Stimulated activated CD4-positive, alpha-beta T cell treated with anti-CD3 and anti-CD28 coated beads, Interleukin-2, amount 100 ng/mL, for 24 hours (primary cell): Measurements from ENCODE around the gene STAB1.

Source experiments
- DNase-seq, 2 donors: peaks; one replicate each; pipeline ENCODE4 v3.0.0-alpha.2; 2020

The STAB1 gene, protein sequence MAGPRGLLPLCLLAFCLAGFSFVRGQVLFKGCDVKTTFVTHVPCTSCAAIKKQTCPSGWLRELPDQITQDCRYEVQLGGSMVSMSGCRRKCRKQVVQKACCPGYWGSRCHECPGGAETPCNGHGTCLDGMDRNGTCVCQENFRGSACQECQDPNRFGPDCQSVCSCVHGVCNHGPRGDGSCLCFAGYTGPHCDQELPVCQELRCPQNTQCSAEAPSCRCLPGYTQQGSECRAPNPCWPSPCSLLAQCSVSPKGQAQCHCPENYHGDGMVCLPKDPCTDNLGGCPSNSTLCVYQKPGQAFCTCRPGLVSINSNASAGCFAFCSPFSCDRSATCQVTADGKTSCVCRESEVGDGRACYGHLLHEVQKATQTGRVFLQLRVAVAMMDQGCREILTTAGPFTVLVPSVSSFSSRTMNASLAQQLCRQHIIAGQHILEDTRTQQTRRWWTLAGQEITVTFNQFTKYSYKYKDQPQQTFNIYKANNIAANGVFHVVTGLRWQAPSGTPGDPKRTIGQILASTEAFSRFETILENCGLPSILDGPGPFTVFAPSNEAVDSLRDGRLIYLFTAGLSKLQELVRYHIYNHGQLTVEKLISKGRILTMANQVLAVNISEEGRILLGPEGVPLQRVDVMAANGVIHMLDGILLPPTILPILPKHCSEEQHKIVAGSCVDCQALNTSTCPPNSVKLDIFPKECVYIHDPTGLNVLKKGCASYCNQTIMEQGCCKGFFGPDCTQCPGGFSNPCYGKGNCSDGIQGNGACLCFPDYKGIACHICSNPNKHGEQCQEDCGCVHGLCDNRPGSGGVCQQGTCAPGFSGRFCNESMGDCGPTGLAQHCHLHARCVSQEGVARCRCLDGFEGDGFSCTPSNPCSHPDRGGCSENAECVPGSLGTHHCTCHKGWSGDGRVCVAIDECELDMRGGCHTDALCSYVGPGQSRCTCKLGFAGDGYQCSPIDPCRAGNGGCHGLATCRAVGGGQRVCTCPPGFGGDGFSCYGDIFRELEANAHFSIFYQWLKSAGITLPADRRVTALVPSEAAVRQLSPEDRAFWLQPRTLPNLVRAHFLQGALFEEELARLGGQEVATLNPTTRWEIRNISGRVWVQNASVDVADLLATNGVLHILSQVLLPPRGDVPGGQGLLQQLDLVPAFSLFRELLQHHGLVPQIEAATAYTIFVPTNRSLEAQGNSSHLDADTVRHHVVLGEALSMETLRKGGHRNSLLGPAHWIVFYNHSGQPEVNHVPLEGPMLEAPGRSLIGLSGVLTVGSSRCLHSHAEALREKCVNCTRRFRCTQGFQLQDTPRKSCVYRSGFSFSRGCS (N-terminal part only)

DNA sequence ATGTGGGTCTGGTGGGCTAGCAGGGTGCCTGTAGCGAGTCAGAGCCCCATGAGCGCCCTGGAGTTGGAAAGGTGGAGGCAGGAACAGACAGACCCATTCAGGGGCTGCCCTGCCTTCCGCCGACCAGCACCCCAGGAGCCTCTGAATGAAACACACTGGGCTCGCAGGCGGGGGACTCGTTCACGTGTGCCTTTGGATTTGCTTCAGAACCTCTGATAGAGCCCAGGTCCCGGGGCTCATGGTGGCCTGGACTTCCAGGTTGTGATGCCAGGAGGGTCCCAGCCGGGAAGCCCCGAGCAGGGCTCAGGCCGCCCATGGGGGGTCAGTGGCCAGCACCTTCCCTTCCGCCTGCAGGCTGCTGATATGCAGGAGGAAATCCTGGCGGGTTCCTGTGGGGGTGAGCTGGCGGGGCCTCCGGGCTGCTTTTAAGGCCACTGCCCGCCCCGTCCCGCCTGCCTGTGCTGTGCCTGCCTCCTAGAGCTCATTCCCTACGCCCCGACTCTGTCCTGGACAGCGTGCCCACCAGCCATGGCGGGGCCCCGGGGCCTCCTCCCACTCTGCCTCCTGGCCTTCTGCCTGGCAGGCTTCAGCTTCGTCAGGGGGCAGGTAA lies at the start of gene STAB1:
Gene STAB1, plus strand, starts transcription at position 453 of the 610 bp plus-strand sequence. Its CDS starts 76 bp downstream, at position 529.
- DNase-seq = no peak

DNA sequence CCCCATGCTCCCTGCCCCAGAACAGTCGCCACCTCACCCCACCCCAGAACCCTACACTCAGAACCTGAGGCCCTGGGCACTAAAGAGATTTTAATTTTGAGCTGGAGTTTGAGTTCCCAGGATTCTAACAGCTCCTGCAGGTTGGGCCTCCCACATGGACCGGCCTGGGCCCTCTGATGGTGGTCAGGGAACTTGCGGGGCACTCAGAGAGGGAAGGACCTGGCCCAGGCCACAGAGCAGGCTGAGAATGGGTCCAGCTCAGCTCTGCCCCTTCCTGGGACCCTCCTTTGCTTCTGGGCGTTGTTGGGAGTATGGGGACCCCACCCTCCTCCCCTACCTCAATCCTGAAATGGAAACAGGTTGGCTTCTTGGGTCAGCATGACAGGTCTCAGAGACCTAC lies 49.1 kb upstream of the STAB1 start:
- no peak for DNase-seq

DNA sequence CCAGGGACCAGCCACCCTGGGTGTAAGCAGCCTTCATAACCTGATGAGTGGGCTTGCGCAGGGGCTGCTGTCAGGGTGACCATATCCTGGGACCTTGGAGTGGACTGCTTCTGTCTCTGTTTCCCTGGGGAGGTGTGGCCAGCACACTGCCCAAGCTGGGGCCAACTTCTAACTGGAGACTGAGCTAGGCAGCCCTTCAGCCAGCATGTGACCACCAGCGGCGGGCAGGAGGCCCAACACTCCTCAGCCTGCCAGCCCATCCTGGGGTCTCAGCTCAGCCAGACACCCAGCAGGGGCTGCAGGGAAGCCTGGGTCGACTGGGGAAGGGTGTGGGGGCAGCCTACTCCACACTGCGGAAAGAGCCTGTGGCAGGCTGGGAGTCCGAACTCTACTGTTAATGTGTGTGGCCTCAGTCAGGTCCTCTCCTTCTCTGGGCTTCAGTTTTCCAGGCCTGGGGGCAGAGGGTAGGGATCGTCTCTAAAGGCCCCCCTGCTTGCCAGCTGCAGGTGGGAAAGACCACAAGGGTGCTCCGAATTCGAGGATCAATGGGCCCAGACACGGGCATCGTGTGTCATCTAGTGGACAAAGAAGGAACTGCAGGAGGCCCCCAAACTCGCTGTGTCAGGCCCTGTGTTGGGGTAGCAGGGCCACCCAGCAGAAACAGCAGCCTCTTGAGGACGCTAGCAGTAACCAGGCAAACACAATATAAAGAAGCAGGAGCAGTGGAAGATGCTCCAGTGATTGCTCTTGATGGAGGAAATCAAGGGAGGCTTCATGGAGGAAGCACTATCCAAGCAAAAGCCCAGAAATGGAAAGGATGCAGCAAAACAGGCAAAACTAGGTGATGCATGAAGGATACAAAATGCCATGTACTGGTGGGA lies 48.3 kb upstream of the STAB1 start:
- DNase-seq = peak; percentile 76 to 80

DNA sequence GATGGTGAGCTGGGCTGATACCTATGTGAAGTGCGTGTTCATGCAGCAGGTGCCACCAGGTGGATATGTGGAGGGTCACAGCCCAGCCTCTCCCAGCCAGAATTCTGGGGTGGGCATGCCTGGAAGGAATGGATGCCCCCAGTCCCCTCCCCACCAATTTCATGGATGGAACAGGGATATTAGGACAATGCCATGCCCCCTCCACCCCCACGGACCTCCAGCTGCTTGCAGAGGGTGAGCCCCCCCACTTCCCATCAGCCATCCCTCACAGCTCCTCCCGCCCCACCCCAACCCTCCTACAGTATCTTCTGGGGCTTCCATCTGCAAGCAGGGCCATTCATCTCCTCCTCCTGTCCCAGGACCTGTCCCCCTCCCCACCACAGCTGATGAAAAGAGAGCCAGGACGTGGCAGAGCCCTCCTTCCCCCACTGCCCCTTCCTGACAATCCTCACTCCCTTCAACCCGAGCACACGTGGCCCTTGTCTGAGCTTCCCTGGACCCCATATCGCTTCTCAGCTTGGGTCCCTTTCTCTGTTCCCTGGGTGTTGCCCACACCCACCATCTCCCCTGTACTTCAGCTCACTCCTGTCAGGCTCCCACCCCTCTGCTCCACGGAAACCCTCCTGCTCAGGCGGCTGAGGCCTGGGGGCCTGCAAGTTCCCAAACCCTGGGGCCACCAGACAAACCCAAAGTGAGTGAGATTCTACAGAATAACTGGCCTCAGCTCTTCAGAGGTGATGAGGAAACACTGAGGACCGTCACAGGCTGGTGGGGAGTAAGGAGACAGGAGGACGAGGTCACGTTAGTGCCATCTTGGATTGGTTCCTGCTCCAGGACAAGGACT lies 47.4 kb upstream of the STAB1 start:
- DNase-seq = no peak

DNA sequence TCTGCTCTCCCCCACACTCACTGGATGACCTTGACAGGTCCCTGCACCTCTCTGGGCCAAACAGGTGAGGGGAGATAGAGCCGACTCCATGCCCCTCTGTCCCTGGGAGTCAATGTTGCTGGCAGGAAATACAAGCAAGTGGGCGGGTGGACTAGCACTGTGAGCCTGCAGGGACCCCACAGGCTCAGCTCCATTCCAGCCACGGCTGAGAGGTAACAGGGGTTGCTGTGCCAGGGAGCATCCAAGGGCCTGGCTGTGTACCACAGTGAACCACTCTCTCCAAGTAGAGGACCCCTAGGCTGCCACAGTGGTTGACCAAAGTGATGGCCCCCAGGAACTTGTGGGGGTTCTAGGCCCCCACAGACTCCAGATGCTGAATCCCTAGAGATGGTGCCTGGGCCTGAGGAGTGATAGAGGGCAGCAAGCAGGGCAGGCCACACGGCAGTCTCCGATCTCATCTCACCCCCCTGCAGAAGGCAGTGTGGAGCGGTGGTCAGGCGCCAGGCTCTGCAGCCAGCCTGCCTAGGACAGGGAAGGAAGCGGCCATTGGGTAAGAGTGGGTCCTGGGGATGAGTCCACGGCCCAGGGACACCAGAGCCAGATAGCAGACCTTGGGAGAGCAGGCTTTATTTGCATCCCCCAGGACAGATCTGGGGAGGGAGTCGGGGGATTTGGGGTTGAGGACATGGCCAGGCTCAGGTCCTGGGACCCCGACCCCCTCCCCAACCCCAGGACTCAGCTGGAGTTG lies 44.5 kb upstream of the STAB1 start:
- no peak for DNase-seq

DNA sequence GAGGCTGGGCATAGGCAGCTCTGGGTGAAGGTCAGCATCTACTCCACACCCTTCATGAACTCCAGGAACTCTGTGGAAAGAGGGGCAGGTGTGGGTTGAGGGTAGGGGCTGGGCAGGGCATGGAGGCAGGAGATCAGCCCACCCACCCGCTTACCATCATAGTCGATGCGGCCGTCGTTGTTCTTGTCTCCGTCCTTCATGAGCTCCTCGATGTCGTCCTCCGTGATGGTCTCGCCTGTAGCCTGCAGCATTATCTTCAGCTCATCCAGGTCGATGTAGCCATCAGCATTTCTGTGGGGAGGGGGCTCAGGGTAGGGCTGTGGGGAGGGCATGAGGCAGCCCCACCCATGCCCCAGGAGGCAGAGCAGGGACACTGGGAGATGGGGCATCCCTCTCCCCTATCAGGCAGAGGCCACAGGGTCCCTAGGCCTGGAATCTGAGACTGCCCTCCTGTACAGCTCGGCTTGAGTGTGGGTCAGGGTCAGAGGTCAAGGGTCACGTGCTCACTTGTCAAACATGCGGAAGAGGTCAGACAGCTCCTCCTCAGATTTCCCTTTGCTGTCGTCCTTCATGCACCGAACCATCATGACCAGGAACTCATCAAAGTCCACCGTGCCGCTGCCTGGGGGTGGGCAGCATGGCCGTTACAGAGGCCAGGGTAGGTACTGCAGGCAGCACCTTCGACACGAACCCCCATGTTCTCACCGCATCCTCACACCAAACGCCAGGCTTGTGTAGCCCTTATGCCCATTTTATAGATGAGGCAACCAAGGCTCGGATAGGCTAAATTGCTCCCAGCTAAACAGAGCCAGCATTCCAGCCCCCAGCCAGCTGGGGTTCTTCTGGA lies 43.7 kb upstream of the STAB1 start:
- DNase-seq = no peak

DNA sequence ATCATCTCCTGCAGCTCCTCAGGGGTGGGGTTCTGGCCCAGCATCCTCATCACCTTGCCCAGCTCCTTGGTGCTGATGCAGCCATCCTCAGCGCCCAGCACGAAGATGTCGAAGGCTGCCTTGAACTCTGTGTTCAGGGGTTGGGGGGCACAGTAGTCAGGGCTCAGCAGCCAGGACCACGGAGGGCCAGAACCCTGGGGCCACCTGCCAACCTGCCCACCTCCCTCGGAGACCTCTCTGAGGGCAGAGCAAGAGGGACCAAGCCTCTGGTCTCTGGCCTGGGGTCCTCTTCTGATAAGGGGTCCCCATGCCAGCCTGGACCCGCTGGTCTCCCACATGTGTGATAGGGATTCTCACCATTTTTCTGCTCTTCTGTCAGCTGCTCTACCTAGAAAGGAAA lies 43.0 kb upstream of the STAB1 start:
- DNase-seq = no peak

DNA sequence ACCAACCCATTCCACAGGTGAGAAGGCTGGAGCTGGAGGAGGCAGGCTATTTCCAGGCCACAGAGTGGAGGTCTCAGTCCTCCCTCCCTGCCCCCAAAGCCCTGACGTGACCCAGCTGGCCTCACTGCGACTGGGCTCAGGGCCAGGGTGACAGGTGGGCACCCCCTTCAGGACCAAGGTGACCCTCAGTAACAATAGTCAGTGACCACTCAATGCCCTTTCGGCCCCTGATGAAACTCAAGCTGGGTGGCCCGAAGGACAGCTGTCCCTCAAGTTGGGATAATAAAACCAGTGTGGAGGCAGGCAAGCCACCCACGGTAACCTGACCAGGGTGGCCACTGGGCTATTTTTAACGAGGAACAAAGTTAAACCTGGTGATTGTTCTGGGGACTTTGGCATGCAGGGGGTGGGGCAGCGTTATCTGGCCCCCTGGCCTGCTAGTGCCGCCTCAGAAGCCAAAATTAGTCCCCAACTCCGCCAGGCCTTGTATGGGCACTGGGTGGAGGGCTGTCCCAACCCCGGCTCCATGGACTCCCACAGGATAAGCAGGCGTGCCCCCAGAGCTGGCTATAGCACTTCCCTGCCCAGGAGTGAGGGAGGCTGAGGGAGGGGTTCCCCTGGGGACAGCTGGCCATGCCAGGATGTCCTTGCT lies 42.4 kb upstream of the STAB1 start:
- DNase-seq = no peak

DNA sequence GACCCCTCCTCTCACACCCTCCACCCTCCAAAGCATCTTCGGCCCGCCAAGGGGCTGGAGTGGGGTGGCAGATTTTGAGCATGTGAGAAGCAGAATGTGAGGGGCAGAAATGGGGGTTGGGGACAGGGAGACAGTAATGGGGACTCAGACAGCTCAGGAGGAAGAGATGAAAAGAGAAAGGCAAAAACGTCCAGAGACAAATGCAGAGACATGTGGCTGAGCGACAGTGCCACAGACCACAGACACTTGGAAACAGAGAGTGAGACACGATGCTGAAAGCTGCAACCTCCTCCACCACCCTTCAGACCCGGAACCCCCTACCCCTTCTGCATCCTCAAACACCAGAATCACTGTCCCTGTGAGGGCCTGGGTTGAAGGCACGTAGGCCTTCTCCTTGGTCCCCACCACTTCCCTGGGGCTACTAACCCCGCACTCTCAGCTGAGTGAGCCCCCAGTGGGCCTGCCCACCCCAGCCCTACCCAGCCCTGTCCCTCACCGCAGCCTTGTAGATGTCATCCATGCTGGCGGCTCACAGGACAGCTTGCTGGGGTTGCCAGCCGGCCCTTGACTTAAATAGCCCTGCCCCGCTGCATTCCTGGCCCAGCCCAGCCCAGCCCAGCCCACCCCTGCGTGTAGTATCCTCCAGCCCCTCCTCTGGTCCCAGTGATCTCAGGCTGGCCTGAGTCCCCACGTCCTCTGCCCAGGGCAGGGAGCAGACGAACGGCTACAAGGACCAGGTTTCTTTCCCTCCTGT lies 41.5 kb upstream of the STAB1 start, which contains the start of gene TNNC1:
Gene TNNC1, minus strand, starts transcription at position 546 of the 754 bp plus-strand sequence. Its CDS starts 26 bp downstream, at position 520.
- DNase-seq = no peak

DNA sequence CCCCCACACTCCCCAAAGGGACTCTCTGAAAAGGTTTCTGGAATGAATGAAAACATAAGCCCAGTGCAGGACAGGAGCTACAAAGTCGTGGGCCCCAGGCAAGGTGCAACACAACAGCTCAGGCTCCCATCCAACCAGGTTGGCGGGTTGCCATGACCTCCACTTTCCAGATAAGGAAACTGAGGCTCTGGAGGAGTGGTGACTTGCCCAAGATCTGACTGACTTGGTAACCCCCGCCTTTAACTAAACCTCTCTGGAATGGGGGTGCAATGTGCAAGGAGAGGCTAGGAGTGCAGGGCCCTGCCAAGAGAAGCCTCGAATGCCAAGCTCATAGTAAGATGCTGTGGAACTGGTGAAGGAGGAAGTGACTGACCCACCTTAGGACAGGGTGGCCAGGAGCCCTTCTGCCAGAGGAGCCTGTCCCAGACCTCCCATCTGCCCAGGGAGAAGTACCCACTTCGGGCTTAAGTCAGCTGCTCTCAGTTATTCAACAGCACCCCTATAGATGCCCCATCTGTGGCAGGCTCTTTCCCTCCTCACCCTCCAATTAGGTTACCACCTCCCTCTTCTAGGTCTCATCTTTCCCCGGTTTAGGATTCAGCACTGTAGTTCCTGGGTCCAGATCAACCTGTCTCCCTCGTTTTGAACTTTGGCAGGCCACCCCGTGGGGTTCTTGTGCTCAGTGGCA lies 40.7 kb upstream of the STAB1 start:
- DNase-seq = no peak

DNA sequence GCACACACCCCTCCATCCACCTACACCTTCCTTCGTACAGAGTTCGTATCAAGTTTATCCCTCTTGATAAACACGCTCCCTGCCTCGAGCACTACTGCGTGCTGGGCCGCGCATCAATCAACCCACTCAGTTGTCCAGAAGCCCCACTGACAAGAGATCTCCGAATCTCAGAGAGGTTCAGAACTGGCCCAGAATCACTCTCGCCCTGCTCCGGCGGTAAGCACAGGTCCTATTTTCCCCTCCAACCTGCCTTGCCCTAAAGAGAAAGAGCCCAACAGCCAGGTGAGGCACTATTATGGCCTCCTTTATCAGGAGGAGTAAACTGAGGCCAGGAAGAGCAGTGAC lies 40.2 kb upstream of the STAB1 start:
- no peak for DNase-seq

DNA sequence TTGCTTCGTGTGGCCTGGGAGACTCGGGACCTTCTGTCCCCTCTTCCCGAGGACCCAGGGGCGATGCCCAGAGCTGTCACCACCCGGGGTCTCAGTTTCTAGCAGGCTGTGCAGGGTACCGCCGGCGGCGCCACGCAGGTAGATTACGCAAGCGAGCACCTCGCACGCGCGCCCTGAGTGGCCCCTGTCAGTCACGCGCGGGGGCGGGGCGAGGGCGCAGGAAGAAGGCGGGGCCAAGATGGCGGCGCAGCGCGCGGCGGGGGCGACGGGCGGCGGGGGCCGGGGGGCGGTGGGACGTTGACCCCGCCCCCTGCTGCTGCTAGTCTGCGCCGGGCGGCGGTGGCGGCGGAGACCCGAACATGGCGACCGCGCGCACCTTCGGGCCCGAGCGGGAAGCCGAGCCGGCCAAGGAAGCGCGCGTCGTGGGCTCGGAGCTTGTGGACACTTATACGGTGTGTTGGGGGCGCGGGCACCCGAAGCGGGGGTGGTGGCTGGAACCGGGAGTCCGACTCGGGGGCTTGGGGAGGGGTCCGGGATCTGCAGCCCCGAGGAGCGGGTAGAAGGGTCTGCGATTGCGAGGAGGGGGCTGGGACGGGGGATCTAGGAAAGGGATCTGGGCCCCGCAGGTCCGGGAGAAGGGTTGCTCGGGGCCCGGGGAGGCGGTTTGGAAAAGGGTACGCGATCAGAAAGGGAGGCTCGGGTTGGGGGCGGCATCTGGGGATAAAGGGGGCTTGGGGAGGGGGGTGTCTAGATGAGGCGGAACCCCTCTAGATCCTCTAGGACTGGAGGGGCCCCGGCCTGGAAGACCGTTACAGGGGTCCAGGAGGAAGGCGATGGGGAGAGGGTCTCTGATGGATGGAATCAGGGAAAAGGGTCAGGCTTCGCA lies 39.6 kb upstream of the STAB1 start, which contains the start of gene NISCH:
Gene NISCH, plus strand, starts transcription at position 322 of the 886 bp plus-strand sequence. Its CDS starts 38 bp downstream, at position 360.
- peak; percentile 98 for DNase-seq

DNA sequence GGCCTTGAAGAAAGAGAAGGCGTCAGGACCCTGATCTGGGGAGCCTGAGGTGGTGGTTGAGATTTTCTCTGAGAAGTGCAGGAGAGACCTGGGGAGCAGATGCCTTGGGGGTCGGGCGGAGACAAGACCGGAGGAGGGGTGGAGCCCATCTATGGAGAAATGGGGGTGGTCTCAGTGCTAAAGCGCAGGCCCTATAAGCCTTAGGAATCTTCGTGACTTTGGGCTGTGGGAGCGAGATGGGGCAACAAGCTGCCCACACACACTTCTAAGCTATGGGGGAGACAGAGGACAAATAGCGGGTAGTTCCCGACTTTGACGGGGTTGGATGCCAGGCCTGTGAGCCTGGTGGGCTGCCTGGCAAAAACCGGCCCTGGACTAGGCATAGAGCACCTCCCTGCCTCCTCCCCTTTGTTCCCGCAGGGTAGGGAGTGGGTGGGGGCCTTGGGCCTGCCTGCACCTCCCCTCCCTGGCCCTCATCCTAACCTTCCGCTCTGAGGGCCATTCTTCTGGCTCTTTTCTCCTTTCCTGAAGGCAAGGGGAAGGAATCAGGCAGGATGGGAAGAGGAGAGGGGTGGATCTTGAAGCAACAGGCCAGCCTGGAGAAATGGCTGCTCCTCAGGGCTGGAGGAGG lies 38.9 kb upstream of the STAB1 start:
- no peak for DNase-seq

DNA sequence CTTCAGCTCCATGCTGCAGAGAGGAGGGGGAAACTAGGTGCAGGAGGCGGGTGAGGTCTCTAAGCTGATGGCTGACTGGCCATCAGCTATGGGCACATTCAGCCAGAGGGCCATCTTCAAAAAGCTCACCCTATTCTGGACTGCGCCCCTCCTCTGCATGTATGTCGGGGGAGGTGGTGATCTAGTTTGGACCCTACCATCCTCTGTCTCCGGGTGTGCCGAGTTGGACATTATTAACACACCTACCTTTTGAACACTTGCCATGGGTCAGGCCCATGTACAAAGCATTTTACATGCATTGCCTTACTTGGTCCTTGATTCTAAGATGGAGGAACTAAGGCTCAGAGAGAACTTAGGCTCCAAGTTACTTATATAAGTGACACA lies 38.3 kb upstream of the STAB1 start:
- DNase-seq = no peak
